Measurements from ENCODE around the gene RELT. TPM values are rescaled to one million over a fixed set of nuclear protein-coding genes. Genes with fewer than 3 reads are reported as not detected.

Gene RELT
- total and polyA plus RNA-seq, 2 of the 13 experiments (the other 11 are each of a cell fraction or from before 2014, with no cell fraction given): 2.5 to 4.7 TPM

DNA sequence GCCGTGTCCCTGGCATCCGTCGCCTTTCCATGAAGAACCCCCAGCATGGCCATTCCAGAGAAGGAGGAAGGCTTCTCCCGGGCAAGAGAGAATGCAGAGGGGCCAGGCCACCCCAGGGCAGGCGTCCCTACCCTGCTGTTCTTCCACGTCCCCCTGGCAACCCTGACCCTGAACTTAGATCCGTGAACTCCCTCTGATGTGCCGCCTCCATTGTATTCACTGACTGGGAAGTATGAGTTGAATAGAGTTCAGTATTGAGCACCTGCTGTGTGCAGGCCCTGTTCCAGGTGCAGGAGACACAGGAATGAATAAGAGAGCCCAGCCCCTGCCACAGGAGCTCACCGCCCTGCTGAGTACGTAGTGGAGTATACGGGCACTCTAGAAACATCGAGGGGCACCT lies 29.1 kb upstream of the RELT start (continued):
- TF ChIP-seq, protein P1, sequence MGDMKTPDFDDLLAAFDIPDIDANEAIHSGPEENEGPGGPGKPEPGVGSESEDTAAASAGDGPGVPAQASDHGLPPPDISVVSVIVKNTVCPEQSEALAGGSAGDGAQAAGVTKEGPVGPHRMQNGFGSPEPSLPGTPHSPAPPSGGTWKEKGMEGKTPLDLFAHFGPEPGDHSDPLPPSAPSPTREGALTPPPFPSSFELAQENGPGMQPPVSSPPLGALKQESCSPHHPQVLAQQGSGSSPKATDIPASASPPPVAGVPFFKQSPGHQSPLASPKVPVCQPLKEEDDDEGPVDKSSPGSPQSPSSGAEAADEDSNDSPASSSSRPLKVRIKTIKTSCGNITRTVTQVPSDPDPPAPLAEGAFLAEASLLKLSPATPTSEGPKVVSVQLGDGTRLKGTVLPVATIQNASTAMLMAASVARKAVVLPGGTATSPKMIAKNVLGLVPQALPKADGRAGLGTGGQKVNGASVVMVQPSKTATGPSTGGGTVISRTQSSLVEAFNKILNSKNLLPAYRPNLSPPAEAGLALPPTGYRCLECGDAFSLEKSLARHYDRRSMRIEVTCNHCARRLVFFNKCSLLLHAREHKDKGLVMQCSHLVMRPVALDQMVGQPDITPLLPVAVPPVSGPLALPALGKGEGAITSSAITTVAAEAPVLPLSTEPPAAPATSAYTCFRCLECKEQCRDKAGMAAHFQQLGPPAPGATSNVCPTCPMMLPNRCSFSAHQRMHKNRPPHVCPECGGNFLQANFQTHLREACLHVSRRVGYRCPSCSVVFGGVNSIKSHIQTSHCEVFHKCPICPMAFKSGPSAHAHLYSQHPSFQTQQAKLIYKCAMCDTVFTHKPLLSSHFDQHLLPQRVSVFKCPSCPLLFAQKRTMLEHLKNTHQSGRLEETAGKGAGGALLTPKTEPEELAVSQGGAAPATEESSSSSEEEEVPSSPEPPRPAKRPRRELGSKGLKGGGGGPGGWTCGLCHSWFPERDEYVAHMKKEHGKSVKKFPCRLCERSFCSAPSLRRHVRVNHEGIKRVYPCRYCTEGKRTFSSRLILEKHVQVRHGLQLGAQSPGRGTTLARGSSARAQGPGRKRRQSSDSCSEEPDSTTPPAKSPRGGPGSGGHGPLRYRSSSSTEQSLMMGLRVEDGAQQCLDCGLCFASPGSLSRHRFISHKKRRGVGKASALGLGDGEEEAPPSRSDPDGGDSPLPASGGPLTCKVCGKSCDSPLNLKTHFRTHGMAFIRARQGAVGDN (CRISPR knock-in tag; IDR thresholded peaks at IDR 0.05): peak; percentile 23
- peak; percentile 80 for TF ChIP-seq ZMYM2 (CRISPR knock-in tag; IDR thresholded peaks at IDR 0.05)
- TF ChIP-seq ZNF605 (CRISPR knock-in tag; IDR thresholded peaks at IDR 0.05): 0 out of 2 replicates have a peak, but pooled peaks have one; percentile 11
- TF ChIP-seq, protein P2, sequence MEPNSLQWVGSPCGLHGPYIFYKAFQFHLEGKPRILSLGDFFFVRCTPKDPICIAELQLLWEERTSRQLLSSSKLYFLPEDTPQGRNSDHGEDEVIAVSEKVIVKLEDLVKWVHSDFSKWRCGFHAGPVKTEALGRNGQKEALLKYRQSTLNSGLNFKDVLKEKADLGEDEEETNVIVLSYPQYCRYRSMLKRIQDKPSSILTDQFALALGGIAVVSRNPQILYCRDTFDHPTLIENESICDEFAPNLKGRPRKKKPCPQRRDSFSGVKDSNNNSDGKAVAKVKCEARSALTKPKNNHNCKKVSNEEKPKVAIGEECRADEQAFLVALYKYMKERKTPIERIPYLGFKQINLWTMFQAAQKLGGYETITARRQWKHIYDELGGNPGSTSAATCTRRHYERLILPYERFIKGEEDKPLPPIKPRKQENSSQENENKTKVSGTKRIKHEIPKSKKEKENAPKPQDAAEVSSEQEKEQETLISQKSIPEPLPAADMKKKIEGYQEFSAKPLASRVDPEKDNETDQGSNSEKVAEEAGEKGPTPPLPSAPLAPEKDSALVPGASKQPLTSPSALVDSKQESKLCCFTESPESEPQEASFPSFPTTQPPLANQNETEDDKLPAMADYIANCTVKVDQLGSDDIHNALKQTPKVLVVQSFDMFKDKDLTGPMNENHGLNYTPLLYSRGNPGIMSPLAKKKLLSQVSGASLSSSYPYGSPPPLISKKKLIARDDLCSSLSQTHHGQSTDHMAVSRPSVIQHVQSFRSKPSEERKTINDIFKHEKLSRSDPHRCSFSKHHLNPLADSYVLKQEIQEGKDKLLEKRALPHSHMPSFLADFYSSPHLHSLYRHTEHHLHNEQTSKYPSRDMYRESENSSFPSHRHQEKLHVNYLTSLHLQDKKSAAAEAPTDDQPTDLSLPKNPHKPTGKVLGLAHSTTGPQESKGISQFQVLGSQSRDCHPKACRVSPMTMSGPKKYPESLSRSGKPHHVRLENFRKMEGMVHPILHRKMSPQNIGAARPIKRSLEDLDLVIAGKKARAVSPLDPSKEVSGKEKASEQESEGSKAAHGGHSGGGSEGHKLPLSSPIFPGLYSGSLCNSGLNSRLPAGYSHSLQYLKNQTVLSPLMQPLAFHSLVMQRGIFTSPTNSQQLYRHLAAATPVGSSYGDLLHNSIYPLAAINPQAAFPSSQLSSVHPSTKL (CRISPR knock-in tag; IDR thresholded peaks at IDR 0.05): peak; percentile 31; the same call in 1 of the 2 replicates
- TF ChIP-seq ZNF343 (CRISPR knock-in tag; IDR thresholded peaks at IDR 0.05): no peak
- TF ChIP-seq RARA (CRISPR knock-in tag; IDR thresholded peaks at IDR 0.05): peak; percentile 70
- TF ChIP-seq SOX13 (IDR thresholded peaks at IDR 0.05): no peak
- peak in 1 of 2 experiments; percentile 77; a peak in 2 of 4 replicates for TF ChIP-seq SOX13 (CRISPR knock-in tag; conservative IDR thresholded peaks at IDR 0.05 in 1 of 2, IDR thresholded peaks at IDR 0.05 in 1 of 2)
- peak; percentile 70 for TF ChIP-seq SOX5 (CRISPR knock-in tag; IDR thresholded peaks at IDR 0.05; ENCODE audit: borderline replicate concordance)
- no peak for TF ChIP-seq U2AF1 (optimal IDR thresholded peaks at IDR 0.05; ENCODE audit: low read depth, low read length)
